Measurements from ENCODE around the gene CREM. TPM values are rescaled to one million over a fixed set of nuclear protein-coding genes. Genes with fewer than 3 reads are reported as not detected.

The CREM gene
- total and polyA plus RNA-seq, 10 of the 15 experiments (the other 5 are each of a cell fraction or from before 2014, with no cell fraction given): 51.3 to 115 (median 70.6) TPM

DNA sequence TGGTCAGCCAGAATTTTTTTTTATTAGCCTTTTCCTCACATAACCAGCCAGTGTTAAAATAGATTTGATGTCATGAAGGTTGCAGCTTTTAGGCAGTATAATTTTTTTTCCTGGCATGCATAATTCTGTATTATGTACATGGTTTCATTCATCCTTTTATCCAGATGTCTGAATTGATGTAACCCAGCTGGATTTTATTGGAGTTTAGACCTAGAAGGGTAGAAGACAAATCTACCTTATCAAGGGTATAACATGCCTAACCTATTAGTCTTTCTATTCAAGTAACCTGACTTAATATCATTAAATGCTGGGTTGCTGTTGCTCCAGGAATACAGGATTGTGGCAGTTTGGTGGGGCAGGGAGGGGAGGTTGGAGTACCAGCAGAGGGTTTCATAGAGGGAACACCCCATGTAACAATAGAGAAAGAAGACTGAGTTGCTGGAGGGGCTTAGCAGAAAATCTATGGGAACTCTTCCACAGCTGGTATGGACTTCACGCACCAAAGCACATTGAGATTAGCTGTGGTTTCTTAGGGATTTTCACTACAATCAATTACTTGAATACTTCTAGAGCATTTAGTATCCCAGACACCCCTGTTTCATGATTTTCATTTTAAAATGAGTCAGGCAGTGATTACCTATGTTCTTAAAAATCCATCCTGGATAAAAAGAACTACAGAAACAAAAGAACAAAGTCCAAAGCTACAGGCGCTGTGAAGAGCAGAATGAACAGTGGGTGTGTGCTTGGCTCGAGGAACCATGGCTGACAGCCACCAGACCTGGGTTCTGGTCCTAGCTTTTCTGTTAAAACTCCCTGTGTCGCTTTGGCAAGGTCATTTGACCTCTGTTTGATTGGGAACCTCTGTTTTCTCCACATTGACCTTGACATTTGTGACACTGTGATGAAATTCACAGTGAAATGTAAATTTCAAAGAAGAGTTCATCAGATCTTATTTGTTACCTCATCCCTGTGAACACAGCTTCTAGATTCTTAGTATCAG is 93.5 kb downstream of the CREM start:
- intact Hi-C loops (cut with micrococcal nuclease; ENCODE audit: unreplicated experiment): loop anchor here (2.0 to 10.0 kb wide), 2 partner anchors 23 to 555 kb away; no protein-coding TSS in a partner anchor
- BruUV-seq (replicated peaks): no TSS peak
- ChIA-PET CTCF (interaction anchor here (0.6 to 16.4 kb wide), 17 partner anchors 9 to 496 kb away, joined by 3 to 378 read pairs (median 4); partner anchors contain the start of genes CREM and CUL2), SMC1A (ENCODE audit: uncharacterized antibody, unreplicated experiment) (interaction anchor here (0.6 to 10.6 kb wide), 18 partner anchors 9 to 1810 kb away, joined by 3 to 281 read pairs (median 3); partner anchors contain the start of gene CREM), POLR2A (interaction anchor here (0.6 to 1.9 kb wide), 5 partner anchors 28 to 99 kb away, joined by 3 to 10 read pairs (median 4); partner anchors contain the start of gene CREM), RAD21 (ENCODE audit: unreplicated experiment) (interaction anchor here (0.6 to 8.9 kb wide), 15 partner anchors 11 to 230 kb away, joined by 3 to 137 read pairs (median 5); partner anchors contain the start of gene CREM)
- ATAC-seq (peak; percentile 28), FAIRE-seq (no peak), DNase-seq (ENCODE audit: low read depth, low spot score) (no peak)
- H4K20me1 ChIP-seq (ENCODE audit: control insufficient read depth, insufficient read depth): no peaks in the 10 kb centered on the region
- no peaks in the 10 kb centered on the region; the same call in 2 of the 3 replicates for H3K9me3 ChIP-seq (replicated peaks; ENCODE audit: control insufficient read depth, insufficient read depth, low read length)
- H3K27ac ChIP-seq (ENCODE audit: control insufficient read depth, insufficient read depth): peak overlapping the region; percentile 45; the same call in 1 of the 2 replicates
- H3K36me3 ChIP-seq (ENCODE audit: control insufficient read depth in 2 of 2, insufficient read depth in 2 of 2, low read length in 1 of 2): no peaks in the 10 kb centered on the region
- in situ Hi-C loops (cut with MboI): loop anchor here (5.0 kb wide), 1 partner anchor 98 kb away; no protein-coding TSS in a partner anchor
- H3K79me2 ChIP-seq (ENCODE audit: control insufficient read depth, insufficient read depth, low read length): no peaks in the 10 kb centered on the region
- WGBS (ENCODE audit: insufficient coverage, insufficient replicate concordance, low lambda C conversion rate, missing lambda C conversion rate): 48% methylated on average over 4 of the region's 4 CpGs
- no peak overlapping the region for H3K4me3 ChIP-seq
- no peak overlapping the region for H3K9ac ChIP-seq (ENCODE audit: control insufficient read depth, insufficient read depth, low read length)
- no peaks in the 10 kb centered on the region for H3K27me3 ChIP-seq (replicated peaks in 1 of 2; ENCODE audit: control insufficient read depth in 2 of 2, insufficient read depth in 2 of 2, low read length in 1 of 2)
- peak; percentile 15; the same call in 1 of the 2 replicates for TF ChIP-seq MTA2 (IDR thresholded peaks at IDR 0.05; ENCODE audit: low read depth)
- no peak for TF ChIP-seq GATAD2B (conservative IDR thresholded peaks at IDR 0.05; ENCODE audit: low read depth)
- no peak for TF ChIP-seq POU2F2 (IDR thresholded peaks at IDR 0.05; ENCODE audit: borderline replicate concordance, low read depth, low read length)
- TF ChIP-seq, protein P1, sequence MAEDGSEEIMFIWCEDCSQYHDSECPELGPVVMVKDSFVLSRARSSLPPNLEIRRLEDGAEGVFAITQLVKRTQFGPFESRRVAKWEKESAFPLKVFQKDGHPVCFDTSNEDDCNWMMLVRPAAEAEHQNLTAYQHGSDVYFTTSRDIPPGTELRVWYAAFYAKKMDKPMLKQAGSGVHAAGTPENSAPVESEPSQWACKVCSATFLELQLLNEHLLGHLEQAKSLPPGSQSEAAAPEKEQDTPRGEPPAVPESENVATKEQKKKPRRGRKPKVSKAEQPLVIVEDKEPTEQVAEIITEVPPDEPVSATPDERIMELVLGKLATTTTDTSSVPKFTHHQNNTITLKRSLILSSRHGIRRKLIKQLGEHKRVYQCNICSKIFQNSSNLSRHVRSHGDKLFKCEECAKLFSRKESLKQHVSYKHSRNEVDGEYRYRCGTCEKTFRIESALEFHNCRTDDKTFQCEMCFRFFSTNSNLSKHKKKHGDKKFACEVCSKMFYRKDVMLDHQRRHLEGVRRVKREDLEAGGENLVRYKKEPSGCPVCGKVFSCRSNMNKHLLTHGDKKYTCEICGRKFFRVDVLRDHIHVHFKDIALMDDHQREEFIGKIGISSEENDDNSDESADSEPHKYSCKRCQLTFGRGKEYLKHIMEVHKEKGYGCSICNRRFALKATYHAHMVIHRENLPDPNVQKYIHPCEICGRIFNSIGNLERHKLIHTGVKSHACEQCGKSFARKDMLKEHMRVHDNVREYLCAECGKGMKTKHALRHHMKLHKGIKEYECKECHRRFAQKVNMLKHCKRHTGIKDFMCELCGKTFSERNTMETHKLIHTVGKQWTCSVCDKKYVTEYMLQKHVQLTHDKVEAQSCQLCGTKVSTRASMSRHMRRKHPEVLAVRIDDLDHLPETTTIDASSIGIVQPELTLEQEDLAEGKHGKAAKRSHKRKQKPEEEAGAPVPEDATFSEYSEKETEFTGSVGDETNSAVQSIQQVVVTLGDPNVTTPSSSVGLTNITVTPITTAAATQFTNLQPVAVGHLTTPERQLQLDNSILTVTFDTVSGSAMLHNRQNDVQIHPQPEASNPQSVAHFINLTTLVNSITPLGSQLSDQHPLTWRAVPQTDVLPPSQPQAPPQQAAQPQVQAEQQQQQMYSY (CRISPR knock-in tag; IDR thresholded peaks at IDR 0.05): no peak
- TF ChIP-seq CREB1 (IDR thresholded peaks at IDR 0.05; ENCODE audit: low read depth): no peak
- TF ChIP-seq RAD51 (IDR thresholded peaks at IDR 0.05): no peak
- TF ChIP-seq, protein P2, sequence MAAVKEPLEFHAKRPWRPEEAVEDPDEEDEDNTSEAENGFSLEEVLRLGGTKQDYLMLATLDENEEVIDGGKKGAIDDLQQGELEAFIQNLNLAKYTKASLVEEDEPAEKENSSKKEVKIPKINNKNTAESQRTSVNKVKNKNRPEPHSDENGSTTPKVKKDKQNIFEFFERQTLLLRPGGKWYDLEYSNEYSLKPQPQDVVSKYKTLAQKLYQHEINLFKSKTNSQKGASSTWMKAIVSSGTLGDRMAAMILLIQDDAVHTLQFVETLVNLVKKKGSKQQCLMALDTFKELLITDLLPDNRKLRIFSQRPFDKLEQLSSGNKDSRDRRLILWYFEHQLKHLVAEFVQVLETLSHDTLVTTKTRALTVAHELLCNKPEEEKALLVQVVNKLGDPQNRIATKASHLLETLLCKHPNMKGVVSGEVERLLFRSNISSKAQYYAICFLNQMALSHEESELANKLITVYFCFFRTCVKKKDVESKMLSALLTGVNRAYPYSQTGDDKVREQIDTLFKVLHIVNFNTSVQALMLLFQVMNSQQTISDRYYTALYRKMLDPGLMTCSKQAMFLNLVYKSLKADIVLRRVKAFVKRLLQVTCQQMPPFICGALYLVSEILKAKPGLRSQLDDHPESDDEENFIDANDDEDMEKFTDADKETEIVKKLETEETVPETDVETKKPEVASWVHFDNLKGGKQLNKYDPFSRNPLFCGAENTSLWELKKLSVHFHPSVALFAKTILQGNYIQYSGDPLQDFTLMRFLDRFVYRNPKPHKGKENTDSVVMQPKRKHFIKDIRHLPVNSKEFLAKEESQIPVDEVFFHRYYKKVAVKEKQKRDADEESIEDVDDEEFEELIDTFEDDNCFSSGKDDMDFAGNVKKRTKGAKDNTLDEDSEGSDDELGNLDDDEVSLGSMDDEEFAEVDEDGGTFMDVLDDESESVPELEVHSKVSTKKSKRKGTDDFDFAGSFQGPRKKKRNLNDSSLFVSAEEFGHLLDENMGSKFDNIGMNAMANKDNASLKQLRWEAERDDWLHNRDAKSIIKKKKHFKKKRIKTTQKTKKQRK (IDR thresholded peaks at IDR 0.05; ENCODE audit: low read depth, low read length): no peak
- H3K4me1 ChIP-seq (ENCODE audit: control insufficient read depth, insufficient read depth, low read length): peaks cover 12% of the 10 kb centered on the region
- H3K4me2 ChIP-seq (ENCODE audit: control insufficient read depth, insufficient read depth): no peak overlapping the region; the same call in 1 of the 2 replicates
- peak overlapping the region; percentile 67 for H2AFZ ChIP-seq (ENCODE audit: control insufficient read depth, low read depth, low read length)

Data from GM12878 (cell line).